Pancreas (tissue), 10 donors: ENCODE results near the gene AAK1. TPM values are rescaled to one million over a fixed set of nuclear protein-coding genes. Genes with fewer than 3 reads are reported as not detected.

Experiments
- ATAC-seq, 4 donors: fragments of 200-7000 bp; cut with Tn5 transposase; one replicate each; pipeline versions ENCODE4 v1.8.0 to v1.9.1; 2020; ENCODE audit warnings: mild to moderate bottlenecking in 4 of 4, moderate library complexity in 4 of 4
- DNase-seq, 6 donors: peaks; one replicate each; pipeline ENCODE4 v3.0.0-alpha.2; 2020
- FAIRE-seq: peaks from 2 replicates; lab custom pipeline; 2012; peaks lifted over from hg19 to GRCh38; lab: Jason Lieb, UNC
- H3K27ac ChIP-seq, 4 donors: fragments of 200-600 bp; sonication (generic); 1 replicate in 3 of 4; 2 replicates in 1 of 4; pipeline versions ENCODE4 v1.5.0 to v1.8.0; 2020
- H3K27me3 ChIP-seq, 4 donors: fragments of 200-600 bp; one replicate each; pipeline ENCODE4 v1.8.0; 2021
- H3K36me3 ChIP-seq, 3 donors: fragments of 200-600 bp; sonication (generic) in 1 of 3; one replicate each; pipeline versions ENCODE4 v1.5.0 to v1.8.0; 2020 to 2021
- H3K4me1 ChIP-seq, 3 donors: fragments of 200-600 bp; one replicate each; pipeline ENCODE4 v1.8.0; 2021
- H3K4me3 ChIP-seq, 4 donors: fragments of 200-600 bp; sonication (generic) in 2 of 4; one replicate each; pipeline versions ENCODE4 v1.5.0 to v1.8.0; 2020 to 2021
- H3K9me3 ChIP-seq, 4 donors: fragments of 200-600 bp; one replicate each; pipeline ENCODE4 v1.8.0; 2021
- CTCF ChIP-seq, 4 donors: fragments of 200-600 bp; sonication (generic) in 3 of 4; IDR thresholded peaks; one replicate each; pipeline versions ENCODE4 v1.5.0 to v1.8.0; 2021; ENCODE audit warnings: antibody characterized with exemption in 4 of 4
- WGBS, 2 donors: extraction: QIAGEN DNeasy Blood & Tissue Kit; methylation state at CpG; one replicate each; pipeline ENCODE4 v1.1.7; 2013; 5-methylcytosine and 5-hydroxymethylcytosine counted together
- intact Hi-C, 3 donors: fragments of 100-400 bp; cut with DNase I; formaldehyde crosslinking; loops; one replicate each; pipeline versions ENCODE4 v1.11.1 to v1.14.2; 2022
- polyA plus RNA-seq, 2 donors: library from polyadenylated mRNA; stranded (reverse); fragments of 200-250 nt; gene quantifications; one replicate each; pipeline ENCODE4 v1.2.3, GENCODE V29; 2013
- total RNA-seq, 6 donors: library from RNA; stranded (reverse); fragmentation: NEBNext Ultra II Directional in 4 of 6; extraction: Animal tissue kit (Norgen Biotek cat#: 25700) in 4 of 6; gene quantifications; one replicate each; pipeline versions ENCODE4 v1.2.1 to v1.2.4, GENCODE V29; 2021 to 2023
- donor health status: healthy with polysubstance abuse.
- donor health status: DM: no; HTN: no; CAD: no; lungs with moderate emphysema.
- donor health status: DM: no; HTN: no; CAD: no.
- donor health status: control.
- donor health status: control.
- donor health status: Bipolar disorder and iron deficiency.
- donor health status: DM: yes; HTN: yes; CAD: no.
- donor health status: DM: no; HTN: no; CAD: no.
- donor health status: DM: no; HTN: no; CAD: no.
- donor health status: DM: yes; HTN: yes; CAD: no.

The AAK1 gene
- total and polyA plus RNA-seq, 8 donors = 20.6 to 45.1 (median 32.5) TPM

- H3K27me3 ChIP-seq = no peaks in the 10 kb centered on the region
- intact Hi-C loops = no loop called here
- H3K4me3 ChIP-seq = no peak overlapping the region
- no peak for TF ChIP-seq CTCF (IDR thresholded peaks at IDR 0.05)
- H3K9me3 ChIP-seq = no peaks in the 10 kb centered on the region
- H3K36me3 ChIP-seq = no peaks in the 10 kb centered on the region
- peaks cover 0 to 27% (median 0%) of the 10 kb centered on the region in 3 donors for H3K4me1 ChIP-seq
- FAIRE-seq (no peak), DNase-seq (no peak), ATAC-seq (no peak)
- no peak overlapping the region for H3K27ac ChIP-seq
- WGBS, 2 donors = 95 to 97% methylated on average over 7 of the region's 7 CpGs
Measured at GRCh38 chr2:69620870-69621269, 22.7 kb downstream of the AAK1 start.

GRCh38 chr2:69619725-69620124 is 23.8 kb downstream of the AAK1 start:
- Histone ChIP-seq H3K4me1 (peaks cover 0 to 24% (median 0%) of the 10 kb centered on the region in 3 donors), H3K36me3 (no peaks in the 10 kb centered on the region), H3K27ac (no peak overlapping the region), H3K27me3 (no peaks in the 10 kb centered on the region), H3K4me3 (no peak overlapping the region), H3K9me3 (no peaks in the 10 kb centered on the region)
- WGBS, 2 donors = 82 to 83% methylated on average over 3 of the region's 3 CpGs
- intact Hi-C loops = no loop called here
- no peak for DNase-seq
- no peak for ATAC-seq
- no peak for FAIRE-seq
- no peak for TF ChIP-seq CTCF (IDR thresholded peaks at IDR 0.05)

- WGBS, 2 donors = 66 to 67% methylated on average over 5 of the region's 5 CpGs
- no peaks in the 10 kb centered on the region for H3K9me3 ChIP-seq
- no peak overlapping the region for H3K4me3 ChIP-seq
- peak in 3 of 4 donors; percentile 22 to 53 (median 27) for ATAC-seq
- no peak overlapping the region for H3K27ac ChIP-seq
- DNase-seq = no peak
- no peak for FAIRE-seq
- H3K4me1 ChIP-seq = peaks cover 0 to 24% (median 0%) of the 10 kb centered on the region in 3 donors
- H3K27me3 ChIP-seq = no peaks in the 10 kb centered on the region
- intact Hi-C loops = no loop called here
- TF ChIP-seq CTCF (IDR thresholded peaks at IDR 0.05) = no peak
- no peaks in the 10 kb centered on the region for H3K36me3 ChIP-seq
Measured at GRCh38 chr2:69618362-69618761, 25.2 kb downstream of the AAK1 start.

GRCh38 chr2:69617744-69618143 is 25.8 kb downstream of the AAK1 start:
- Histone ChIP-seq H3K36me3 (no peaks in the 10 kb centered on the region), H3K27me3 (no peaks in the 10 kb centered on the region), H3K9me3 (no peaks in the 10 kb centered on the region), H3K27ac (no peak overlapping the region), H3K4me1 (peaks cover 0 to 24% (median 0%) of the 10 kb centered on the region in 3 donors), H3K4me3 (no peak overlapping the region)
- 37 to 50% methylated on average over 1 of the region's 1 CpG for WGBS, 2 donors
- intact Hi-C loops = no loop called here
- ATAC-seq = no peak
- TF ChIP-seq CTCF (IDR thresholded peaks at IDR 0.05) = no peak
- no peak for DNase-seq
- no peak for FAIRE-seq

GRCh38 chr2:69616755-69617154 is 26.8 kb downstream of the AAK1 start:
- Histone ChIP-seq H3K36me3 (no peaks in the 10 kb centered on the region), H3K4me1 (peaks cover 0 to 24% (median 0%) of the 10 kb centered on the region in 3 donors), H3K9me3 (no peaks in the 10 kb centered on the region), H3K27ac (peak overlapping the region in 1 of 4 donors; percentile 12), H3K27me3 (no peaks in the 10 kb centered on the region), H3K4me3 (no peak overlapping the region)
- FAIRE-seq (no peak), ATAC-seq (peak in 3 of 4 donors; percentile 44 to 62 (median 58)), DNase-seq (no peak)
- intact Hi-C loops = no loop called here
- no peak for TF ChIP-seq CTCF (IDR thresholded peaks at IDR 0.05)
- 40 to 65% methylated on average over 1 of the region's 1 CpG for WGBS, 2 donors
